Stimulated activated CD8-positive, alpha-beta memory T cell treated with anti-CD3 and anti-CD28 coated beads, Interleukin-15, amount 100 ng/mL, for 24 hours (primary cell): ENCODE data around the gene SYMPK.
"Not testable (repeated sequence)": the region's sequence is repeated elsewhere in the genome, so short reads cannot be mapped to it uniquely, and the experiment has no call there.

Source experiments
- DNase-seq: peaks from one replicate; pipeline ENCODE4 v3.0.0-alpha.2; 2020; ENCODE audit warnings: low read depth

SYMPK gene

DNA sequence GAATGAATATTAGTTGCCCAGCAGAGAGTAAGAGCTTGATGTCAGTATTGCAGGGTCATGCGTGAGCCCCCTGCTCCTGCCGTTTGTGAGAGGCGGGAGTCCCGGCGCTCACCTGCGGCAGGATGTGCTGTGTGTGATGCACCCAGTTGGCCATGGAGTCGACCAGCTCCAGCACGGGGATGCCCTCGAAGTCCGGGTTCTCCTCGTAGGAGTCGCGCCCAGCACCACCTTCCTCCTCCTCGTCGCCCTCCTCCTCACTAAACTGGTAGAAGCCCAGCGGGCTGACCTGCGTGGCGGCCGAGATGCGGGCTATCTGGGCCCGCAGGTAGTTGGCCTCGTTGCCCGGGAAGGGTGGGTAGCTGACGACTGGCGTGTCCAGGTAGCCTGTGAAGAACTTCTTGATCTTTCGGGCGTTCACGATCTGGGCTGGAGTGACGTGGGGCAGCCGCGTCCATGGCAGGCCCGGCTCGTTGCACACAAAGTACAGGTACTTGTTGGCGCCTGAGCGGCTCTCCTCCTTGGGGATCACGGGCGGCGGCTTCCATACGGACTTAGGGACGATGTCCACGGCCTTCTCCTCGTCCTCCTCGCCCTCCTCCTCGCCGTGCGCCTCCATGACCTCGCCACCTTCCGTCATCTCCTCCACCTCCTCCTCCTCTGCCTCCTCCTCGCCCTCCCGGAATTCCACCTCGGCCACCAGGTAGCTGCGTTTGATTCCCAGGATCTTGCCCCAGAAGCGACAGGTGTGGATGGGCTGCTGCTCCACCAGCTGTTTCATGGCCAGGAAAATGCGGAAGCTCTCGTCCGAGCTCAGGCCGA, 58.6 kb downstream of the SYMPK start:
- DNase-seq: no peak

DNA sequence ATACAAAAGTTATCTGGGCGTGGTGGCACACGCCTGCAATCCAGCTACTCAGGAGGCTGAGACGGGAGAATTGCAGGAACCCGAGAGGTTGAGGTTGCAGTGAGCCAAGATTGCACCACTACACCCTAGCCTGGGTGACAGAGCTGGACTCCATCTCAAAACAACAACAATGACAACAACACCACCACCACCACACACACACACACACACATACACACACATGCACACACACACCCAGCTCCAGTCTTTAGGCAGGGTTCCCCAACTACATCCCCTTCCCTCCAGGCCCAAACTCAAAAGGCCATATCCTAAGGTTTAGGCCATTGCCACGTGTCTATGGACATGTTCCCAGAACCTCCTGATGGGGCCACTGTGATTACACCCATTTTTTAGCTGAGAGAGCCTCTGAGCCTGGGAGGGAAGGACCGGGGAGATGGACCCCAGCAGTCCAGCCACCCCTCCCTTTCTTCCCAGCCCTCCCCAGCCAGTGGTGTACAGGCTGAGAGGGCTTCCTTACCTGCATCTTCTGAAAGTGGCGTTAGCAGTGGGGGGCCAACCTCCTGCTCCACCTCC, 61.3 kb downstream of the SYMPK start:
- DNase-seq: no peak

DNA sequence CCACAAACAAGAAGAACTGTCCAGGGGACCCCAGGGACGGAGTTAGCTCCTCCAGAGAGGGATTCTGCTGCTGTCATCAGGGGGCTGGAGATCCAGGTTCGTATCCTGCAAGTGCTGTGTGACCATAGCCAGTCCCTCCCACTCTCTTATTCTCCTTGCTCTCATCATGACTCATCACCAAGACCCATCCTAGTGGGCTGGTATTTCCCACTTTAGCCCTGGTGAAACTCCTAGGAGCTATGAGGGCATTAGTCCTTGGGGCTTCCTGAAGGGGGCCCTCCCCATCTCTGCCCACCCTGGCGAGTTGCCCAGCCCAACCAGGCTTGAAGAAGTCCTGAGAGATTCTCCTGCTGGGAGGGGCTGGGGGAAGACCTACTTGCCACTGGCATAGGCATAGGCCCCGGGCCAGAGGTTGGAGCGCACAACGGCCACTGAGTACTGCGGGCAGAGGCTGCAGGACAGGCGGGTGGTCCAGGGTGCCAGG, 62.8 kb downstream of the SYMPK start:
- DNase-seq: no peak

DNA sequence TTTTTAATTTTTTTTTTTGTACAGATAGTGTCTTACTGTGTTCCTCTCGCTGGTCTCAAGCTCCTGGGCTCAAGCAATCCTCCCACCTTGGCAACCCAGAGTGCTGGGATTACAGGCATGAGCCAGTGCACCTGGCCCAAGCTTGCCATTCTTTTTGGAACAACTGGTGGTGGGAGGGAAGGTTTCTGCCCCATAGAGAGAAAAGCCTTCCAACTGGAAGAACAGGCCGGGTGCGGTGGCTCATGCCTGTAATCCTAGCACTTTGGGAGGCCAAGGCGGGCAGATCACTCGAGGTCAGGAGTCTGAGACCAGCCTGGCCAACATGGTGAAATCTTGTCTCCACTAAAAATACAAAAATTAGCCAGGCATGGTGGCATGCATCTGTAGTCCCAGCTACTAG, 63.4 kb downstream of the SYMPK start:
- not testable (repeated sequence) for DNase-seq

DNA sequence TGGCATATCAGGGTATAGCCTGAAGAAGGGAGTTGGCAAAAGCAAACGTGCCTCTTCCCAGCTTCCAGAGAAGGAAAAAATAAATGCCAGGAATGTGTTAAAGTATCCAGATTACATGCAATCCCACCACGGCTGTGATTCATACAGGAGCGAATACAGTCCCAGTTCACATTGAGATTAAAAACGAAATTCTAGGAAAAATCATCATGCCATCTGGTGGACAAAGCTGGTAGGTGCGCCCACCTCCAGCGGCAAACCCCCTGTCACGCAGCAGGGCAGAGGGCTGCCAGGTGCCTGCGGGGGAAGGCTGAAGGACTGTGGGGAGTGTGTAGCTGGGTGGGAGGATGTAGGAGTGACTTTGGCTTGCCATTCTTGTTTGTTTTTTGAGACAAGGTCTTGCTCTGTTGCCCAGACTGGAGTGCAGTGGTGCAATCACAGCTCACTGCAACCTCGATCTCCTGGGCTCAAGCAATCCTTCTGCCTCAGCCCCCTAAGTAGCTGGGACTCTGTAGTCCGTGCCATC, 63.9 kb downstream of the SYMPK start:
- DNase-seq: peak; percentile 30

DNA sequence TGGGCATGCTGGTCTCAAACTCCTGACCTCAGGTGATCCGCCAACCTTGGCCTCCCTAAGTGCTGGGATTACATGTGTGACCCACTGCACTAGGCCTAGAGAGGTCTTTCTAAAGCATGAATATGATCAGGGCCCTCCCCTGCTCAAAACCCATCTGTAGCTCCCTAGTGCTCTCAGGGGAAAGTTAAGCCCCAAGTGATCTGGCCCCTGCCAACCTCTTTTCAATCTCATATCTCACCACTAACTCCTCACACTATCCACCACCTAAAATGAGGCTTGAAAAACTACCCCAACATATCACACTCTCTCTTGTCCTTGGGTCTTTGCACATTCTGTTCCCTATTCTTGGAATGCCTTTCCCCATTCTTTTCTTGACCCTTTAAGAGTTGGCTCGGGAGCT, 68.3 kb downstream of the SYMPK start:
- DNase-seq: no peak

DNA sequence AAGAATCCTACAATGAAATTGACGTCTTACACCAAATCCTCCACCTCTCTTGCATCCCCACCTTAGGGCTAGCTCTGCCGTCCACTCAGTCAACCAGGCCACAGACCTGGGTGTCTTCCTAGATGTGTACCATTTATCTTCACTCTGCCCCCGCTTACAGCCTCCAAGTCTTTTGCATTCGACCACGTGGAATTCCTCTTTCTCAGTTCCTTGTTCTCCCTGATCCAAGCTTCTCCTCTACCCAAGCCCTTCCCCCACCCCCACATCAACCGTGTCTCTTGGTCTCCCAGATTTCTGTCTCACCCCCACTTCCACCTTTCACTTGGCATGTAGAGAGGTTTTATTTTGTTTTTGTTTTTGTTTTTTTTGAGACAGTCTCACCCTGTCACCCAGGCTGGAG, 69.1 kb downstream of the SYMPK start:
- DNase-seq: no peak

DNA sequence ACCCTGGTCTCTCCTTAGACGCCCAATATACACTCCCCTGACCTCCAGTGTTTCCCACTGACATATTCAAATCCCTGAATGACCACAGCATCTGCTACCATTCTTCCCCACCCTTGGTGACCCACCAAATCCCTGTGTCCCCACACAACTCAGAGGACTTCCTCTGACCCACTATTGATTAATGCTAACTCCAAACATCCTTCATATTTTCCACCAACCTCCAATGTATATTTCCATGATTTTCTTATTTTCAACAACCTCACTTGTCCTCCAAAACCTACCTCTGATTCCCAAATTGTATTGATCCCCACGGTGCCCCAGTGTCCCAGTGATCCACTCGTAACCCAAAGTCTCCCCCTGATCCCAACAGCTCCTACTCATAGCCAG, 69.8 kb downstream of the SYMPK start:
- no peak for DNase-seq

DNA sequence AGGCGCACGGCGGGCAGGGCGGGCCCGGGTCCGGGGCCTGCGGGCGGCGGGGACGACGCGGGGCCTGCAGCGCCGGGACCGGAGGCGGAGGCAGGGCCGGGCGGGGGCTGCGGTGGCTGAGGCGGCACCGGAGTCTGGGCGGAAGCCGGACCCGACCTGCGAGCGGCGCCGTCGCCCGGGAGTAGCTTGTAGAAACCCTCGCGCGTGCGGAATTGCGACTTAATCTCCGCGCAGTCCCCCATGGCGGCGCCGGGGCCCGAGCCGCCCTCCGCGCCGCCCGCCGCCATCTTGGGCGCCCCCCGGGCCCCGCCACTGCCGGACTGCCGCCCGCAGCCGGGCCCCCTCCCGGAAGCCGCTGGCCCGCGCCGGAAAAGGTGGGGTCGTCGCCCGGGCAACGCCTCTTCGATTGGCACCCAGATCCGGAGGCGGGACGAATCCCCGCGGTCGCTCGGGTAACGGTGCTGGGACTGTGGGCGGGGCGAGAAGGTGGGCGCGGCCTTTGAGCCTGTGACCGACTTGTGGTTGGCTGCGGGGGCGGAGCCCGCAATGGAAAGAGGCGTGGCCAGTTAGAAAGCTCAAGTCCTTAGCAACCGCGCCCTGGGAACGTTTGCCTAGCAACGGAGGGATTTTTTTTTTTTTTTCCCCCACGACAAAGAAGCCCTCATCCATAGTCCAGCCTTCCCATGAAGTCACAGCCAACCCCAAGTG, 70.3 kb downstream of the SYMPK start, which contains the start of gene DMWD:
DMWD (minus strand) TSS at position 376 of the 708 bp plus-strand sequence; CDS start at position 287, 89 bp downstream.
- peak; percentile 99 for DNase-seq

DNA sequence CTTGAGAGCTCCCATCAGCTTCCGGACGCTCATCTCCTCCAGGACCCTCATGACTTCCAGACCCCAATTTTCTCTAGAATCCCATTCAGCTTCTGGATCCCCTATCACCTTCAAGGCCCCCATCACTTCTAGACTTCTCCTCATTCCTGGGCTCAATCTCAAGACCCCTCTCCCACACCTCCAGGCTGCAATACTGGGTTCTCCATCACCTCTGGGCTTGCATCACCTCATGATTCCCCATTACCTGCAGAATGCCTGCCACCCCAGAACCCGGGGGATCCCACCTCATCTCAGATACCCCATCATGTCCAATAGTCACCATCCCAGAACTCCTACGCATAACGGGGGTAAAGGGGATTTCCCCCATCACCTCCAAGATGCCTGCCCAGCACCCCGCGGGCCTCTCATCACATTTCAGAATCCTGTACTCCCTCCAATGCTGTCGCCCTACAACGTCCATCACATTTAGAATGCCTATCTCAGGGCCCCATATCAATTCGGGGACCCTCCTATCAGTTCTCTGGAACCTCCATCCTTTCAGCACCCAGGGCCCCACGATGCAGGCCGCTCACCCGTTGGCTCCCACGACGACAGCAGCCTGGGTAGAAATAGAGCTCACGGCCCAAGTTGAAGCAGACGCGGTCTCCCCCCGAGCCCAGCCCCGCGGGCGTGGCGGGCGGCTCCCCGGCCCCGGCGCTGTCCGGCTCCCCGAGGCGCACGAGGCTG, 71.0 kb downstream of the SYMPK start:
- no peak for DNase-seq

DNA sequence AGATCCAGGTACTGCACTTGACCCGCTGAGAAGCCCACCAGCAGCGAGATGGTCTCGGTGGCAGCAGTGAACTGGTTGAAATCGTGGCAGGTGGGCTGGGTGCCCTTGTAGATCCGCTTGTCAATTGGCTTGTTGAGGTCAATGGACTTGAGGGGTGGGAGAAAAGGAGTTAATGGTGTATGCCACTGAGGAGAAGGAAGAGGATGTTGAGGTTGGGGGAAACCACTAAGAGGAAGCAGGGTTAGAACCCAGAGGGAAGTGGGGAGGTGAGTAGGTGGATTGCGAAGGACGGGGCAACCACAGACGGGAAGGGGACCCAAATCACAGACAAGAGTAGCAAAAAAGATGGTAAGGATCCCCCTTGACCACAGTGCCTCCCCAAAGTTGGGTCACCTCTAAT, 72.0 kb downstream of the SYMPK start:
- no peak for DNase-seq

DNA sequence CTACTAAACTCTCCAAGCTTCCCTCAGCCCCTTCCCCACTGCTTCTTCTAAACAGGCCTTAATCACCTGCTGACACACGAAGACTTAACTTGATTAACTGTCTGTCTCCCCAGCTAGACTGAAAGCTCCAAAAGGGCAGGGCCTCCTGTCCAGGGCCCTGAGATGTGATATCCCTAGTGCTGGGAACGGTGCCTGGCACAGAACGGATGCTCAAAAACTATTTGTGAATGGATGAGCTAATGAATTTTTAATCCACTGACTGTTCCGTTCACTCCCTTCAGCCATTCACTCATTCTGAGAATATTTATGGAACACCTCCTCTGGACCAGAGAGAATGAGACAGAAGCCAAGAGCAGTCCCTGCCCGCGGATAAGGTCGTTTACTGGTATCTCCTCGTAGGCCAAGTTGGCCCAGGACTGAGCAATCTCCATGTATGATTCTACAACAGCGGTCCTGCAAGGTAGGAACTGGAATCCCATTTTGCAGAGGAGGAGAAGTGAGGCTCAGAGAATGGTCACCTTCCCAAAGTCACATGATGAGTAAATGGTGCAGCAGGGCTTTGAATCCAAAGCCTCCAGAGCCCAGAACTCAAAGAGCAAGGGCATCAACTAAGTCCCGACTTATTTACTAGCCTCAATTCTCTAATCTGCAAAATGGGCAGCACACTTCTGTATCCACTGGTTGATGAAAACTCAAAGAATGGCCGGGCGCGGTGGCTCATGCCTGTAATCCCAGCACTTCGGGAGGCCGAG, 73.7 kb downstream of the SYMPK start:
- no peak for DNase-seq

DNA sequence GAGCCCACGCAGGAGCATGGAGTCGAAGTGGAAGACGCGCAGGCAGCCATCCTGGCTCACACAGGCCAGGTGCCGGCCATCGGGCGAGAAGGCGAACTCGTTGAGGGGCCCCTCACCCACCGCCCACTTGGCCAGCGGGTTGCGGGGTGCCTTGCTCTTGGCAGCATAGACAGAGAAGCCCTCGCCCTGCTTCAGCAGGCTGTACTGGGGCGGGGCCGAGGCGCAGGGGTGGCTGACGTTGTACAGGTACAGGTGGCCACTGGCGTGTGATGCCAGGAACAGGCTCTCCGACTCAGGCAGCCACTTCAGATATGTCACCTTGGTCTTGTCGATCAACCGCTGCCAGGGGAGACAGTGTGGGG, 76.4 kb downstream of the SYMPK start:
- DNase-seq: no peak

DNA sequence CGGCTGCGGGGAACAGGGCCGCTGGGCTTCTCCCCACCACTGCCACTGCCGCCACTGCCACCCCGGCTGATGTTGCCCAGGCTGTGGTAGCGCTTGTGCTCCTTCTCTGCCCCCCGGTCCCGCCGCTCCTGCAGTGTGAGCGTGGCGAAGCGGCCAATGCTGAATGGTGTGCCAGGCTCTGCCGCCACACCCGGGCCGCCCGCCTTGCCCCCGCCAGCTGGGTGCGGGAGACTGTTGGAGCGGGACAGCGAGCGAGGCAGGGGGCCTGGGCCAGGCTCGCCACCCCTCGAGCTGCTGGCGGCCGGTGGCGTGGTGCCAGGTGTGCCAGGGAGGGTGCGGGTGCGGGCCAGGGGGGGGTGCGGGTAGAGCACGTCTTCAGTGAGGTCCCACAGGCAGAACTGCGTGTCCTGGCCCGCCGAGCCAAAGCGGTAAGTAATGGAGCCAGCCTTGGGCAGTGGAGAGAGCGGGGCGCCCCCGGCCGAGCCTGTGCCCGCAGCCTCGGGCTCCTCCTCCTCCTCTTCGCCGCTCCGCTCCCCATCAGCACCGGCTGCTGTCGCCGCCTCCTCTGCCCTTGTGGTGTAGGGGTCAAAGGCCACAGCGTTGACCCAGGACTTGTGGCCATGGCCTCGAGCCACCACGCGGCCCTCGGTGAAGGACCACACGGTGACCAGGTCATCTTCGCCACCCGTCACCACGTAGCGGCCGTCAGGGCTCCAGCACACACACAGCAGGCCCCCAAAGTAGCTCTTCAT, 77.0 kb downstream of the SYMPK start:
- DNase-seq: no peak

DNA sequence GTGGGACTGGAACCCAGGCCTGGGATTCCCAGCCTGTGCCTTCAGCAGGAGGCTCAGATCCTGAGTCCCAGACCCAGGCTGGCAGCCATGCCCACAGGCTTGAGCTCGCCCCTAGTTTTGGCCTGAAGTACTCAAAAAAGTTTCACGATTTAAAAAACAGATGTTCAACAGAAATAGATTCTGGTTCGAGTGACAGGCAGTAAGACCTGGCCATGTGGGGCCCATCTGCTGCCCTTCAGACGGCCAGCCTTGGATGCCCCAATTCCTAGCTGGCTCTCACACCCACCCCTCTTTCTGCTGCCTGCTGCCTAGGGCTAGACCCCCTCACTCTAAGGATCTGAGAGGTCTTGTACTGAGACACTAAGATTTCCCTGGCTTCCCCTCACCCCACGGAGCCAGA, 77.8 kb downstream of the SYMPK start:
- DNase-seq: no peak

DNA sequence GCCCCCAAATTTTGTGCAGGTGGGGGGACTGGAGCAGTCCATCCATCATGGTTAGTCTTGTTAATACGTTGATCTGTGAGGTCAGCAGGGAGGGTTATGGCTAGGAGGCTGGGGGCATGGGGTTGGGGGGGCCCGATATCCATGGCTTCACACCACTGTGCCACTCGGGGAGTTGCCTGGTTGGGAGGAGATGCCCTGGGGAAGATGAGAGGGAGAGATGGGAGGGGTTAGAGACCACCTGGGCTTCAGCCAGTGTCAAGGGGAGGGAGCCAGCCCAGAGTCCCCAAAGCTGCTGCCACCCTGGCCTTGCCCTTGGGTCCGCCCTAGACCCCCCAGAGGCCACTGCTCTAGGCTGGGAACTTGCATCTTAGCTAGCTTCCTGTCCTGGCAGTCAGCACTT, 78.9 kb downstream of the SYMPK start:
- no peak for DNase-seq

DNA sequence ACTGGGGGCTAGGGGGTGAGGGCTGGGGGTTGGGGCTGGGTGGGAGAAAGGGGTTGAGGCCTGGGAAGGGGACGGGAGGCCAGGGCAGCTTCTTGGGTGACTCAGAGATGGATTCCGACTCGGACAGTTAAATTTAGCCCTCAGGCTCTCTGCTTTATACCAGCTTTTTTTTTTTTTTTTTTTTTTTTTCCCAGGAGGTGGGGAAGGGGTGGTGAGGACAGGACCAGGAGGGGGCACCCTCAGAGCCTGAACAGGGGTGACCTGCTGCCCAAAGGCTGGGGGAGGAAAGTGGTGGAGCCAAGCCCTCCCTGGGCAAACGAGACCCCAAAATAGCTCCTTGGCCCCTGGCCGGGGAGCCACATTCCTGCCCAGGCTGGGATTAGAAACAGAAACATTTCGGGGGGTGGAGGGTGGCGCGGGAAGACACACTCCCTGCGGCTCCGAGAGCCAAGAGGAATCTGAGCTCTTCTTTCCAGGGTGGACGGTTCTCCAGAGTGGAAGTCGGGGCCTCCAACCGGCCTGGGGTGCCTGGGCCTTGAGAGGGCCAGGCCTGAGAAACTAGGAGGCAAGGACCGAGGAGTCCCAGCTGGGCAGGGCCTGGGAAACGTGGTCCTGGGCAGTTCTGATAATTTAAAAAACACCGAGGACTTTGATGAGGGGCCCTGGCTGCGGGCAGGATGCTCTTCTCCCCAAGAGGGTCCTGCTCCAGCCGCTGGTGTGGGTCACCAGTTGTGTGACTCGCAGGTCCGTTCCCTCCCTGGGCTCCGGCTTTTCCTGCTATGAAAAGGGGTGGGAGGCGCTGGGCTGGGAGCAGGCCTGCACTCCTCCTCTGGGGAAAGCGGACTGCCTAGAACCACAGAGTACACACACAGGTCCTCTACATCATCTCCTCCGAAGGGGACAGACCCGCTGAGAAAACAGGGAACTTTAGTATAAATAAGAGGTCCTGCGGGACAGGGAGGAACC, 79.8 kb downstream of the SYMPK start:
- DNase-seq: no peak

DNA sequence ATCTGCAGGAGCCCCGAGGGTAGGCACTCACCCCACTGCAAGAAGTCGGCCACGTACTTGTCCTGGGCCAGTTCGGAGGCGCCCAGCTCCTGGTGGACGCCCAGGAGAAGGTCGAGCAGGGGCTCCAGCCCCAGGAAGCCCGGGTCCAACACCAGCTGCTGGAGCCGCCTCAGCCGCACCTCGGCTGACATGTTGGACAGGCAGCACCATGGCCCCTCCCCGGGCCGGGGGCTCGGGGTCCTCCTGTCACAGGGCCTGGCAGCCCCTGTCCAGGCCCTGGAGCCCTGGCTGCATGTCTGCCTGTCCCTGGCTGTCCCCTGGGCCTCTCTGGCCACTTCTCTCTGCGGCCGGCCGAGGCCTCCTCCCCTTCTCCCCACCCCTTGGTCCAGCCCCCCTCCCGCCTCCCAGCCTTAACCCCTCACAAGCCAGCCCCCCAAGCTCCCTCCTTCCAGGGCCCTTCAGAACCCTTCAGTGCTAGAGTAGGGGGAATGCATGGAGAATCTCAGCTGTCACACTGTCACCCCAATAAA, 80.7 kb downstream of the SYMPK start, which contains the start of gene DMPK:
DMPK (minus strand) TSS at position 329 of the 530 bp plus-strand sequence; CDS start at position 191, 138 bp downstream.
- no peak for DNase-seq
